KMS-11 (cell line): Measurements from ENCODE around the gene HOXA1.

Experiments
- H2AFZ ChIP-seq: fragments of 200-600 bp; sonication (generic); 2 replicates; pipeline ENCODE4 v1.6.1; 2016; ENCODE audit warnings: antibody characterized with exemption, mixed run types, low read depth
- H3K27ac ChIP-seq: fragments of 200-600 bp; sonication (generic); 2 replicates; pipeline ENCODE4 v1.6.1; 2016; ENCODE audit warnings: mild to moderate bottlenecking, mixed run types
- H3K27me3 ChIP-seq: fragments of 200-600 bp; sonication (generic); 2 replicates; pipeline ENCODE4 v1.6.1; 2017; ENCODE audit warnings: mild to moderate bottlenecking, low read depth, mixed run types, moderate library complexity; ENCODE audit not compliant: insufficient read depth
- H3K36me3 ChIP-seq: fragments of 200-600 bp; sonication (generic); 2 replicates; pipeline ENCODE4 v1.6.1; 2017; ENCODE audit warnings: mild to moderate bottlenecking, mixed run types; ENCODE audit not compliant: insufficient read depth
- H3K4me1 ChIP-seq: fragments of 200-600 bp; sonication (generic); 2 replicates; pipeline ENCODE4 v1.6.1; 2016; ENCODE audit warnings: mild to moderate bottlenecking, low read depth, mixed run types; ENCODE audit not compliant: poor library complexity, severe bottlenecking
- H3K4me2 ChIP-seq: fragments of 200-600 bp; sonication (generic); 2 replicates; pipeline ENCODE4 v1.7.0; 2016; ENCODE audit warnings: mild to moderate bottlenecking, mixed run types
- H3K4me3 ChIP-seq: fragments of 200-600 bp; sonication (generic); IDR thresholded peaks from 2 replicates; pipeline ENCODE4 v1.6.1; 2017; ENCODE audit warnings: low read depth, low read length, mixed read lengths; ENCODE audit not compliant: insufficient read depth
- H3K79me2 ChIP-seq: fragments of 200-600 bp; sonication (generic); 2 replicates; pipeline ENCODE4 v1.6.1; 2016; ENCODE audit warnings: low read depth, mixed run types; ENCODE audit not compliant: insufficient read depth
- H3K9ac ChIP-seq: fragments of 200-600 bp; sonication (generic); 2 replicates; pipeline ENCODE4 v1.6.1; 2016; ENCODE audit warnings: mild to moderate bottlenecking, mixed run types
- H4K20me1 ChIP-seq: fragments of 200-600 bp; sonication (generic); 2 replicates; pipeline ENCODE4 v1.6.1; 2016; ENCODE audit warnings: mild to moderate bottlenecking, mixed run types; ENCODE audit not compliant: insufficient read depth
- TF ChIP-seq, protein P1 (sequence below): fragments of 200-600 bp; sonication (generic); conservative IDR thresholded peaks from 2 replicates; pipeline ENCODE4 v1.6.1; 2017; ENCODE audit warnings: low read depth, mild to moderate bottlenecking, antibody characterized with exemption, low read length, moderate library complexity, mixed read lengths

HOXA1 gene

DNA sequence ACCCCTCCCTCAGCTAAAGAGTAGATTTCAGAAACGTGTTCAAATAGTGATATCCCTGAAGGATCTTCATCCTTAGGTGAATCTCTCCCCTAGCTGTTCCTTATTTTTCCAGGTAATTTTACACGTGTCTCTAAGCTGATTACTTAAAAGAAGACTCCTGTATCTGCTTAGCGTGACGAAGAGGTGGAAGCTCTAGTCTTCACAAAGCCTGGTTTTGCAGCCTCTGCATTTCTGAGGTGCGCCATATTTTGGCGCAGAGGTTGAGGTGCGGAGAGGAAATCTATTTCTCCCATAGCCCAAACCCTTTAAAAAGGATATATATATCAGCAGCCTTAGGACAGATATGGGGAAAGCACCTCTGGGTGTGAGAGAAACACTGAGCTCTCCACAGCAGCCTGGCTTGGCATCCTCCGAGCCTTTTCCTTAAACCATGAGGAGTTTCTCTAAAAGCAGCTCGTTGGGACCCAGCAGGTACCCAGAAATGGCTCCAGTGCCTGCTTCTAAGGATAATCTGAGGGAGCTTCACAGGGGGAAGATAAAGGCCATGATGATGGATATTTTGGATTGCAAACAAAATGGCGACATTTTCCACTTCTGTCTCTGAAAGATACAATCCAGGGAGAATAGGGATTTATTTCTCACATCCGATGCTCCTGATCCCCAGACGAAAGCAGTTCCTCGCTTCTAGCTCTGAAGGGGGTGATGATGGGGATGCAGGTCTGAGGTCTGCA is 9.7 kb upstream of the HOXA1 start:
- Histone ChIP-seq H4K20me1 (no peaks in the 10 kb centered on the region), H3K9ac (no peak overlapping the region), H3K36me3 (no peaks in the 10 kb centered on the region), H3K4me1 (no peaks in the 10 kb centered on the region), H3K27ac (no peak overlapping the region), H3K4me3 (no peak overlapping the region), H3K27me3 (no peaks in the 10 kb centered on the region), H3K79me2 (no peaks in the 10 kb centered on the region), H2AFZ (no peak overlapping the region), H3K4me2 (no peak overlapping the region)
- TF ChIP-seq, protein P1, sequence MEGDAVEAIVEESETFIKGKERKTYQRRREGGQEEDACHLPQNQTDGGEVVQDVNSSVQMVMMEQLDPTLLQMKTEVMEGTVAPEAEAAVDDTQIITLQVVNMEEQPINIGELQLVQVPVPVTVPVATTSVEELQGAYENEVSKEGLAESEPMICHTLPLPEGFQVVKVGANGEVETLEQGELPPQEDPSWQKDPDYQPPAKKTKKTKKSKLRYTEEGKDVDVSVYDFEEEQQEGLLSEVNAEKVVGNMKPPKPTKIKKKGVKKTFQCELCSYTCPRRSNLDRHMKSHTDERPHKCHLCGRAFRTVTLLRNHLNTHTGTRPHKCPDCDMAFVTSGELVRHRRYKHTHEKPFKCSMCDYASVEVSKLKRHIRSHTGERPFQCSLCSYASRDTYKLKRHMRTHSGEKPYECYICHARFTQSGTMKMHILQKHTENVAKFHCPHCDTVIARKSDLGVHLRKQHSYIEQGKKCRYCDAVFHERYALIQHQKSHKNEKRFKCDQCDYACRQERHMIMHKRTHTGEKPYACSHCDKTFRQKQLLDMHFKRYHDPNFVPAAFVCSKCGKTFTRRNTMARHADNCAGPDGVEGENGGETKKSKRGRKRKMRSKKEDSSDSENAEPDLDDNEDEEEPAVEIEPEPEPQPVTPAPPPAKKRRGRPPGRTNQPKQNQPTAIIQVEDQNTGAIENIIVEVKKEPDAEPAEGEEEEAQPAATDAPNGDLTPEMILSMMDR, result no peak

DNA sequence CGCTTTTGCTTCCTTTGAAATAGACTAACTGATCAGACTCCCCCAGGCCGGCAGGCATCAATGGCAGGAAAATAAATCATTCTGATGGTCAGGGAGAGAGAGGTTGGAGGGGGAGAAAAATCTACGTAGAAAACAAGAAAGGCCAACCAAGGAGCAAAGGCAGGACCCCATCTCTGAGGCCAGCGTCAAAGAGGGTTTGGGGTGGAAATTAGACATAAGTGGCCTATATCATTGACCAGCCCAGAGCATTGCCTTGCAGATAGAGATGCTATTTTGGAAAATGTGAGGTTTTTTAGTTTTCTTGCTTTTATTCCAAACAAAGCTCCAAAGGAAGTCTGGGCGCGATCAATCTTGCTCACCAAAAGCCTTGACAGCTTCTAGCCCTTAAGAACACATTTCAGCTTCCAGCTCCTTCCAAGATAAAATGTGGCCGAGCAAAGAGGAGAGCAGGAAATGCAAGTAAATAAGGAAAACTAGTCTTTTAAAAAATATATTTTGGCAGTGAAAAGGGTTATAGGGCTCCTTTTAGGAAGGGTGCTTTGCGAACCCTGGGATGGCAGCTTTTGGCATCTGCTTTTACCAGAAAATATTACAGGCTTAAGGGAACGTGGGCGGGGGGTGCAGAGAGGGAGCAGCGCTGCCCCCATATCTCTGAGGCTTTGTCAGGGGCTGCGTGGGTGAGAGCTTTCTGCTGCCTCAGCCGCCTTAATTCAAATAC is 8.7 kb upstream of the HOXA1 start:
- no peaks in the 10 kb centered on the region for H3K36me3 ChIP-seq
- H3K4me2 ChIP-seq, result no peak overlapping the region
- no peak overlapping the region for H2AFZ ChIP-seq
- H3K4me3 ChIP-seq, result no peak overlapping the region
- no peak overlapping the region for H3K27ac ChIP-seq
- no peaks in the 10 kb centered on the region for H3K27me3 ChIP-seq
- no peaks in the 10 kb centered on the region for H3K4me1 ChIP-seq
- no peak overlapping the region for H3K9ac ChIP-seq
- TF ChIP-seq, protein P1, result no peak
- H4K20me1 ChIP-seq, result no peaks in the 10 kb centered on the region; the same call in 1 of the 2 replicates
- no peaks in the 10 kb centered on the region for H3K79me2 ChIP-seq

DNA sequence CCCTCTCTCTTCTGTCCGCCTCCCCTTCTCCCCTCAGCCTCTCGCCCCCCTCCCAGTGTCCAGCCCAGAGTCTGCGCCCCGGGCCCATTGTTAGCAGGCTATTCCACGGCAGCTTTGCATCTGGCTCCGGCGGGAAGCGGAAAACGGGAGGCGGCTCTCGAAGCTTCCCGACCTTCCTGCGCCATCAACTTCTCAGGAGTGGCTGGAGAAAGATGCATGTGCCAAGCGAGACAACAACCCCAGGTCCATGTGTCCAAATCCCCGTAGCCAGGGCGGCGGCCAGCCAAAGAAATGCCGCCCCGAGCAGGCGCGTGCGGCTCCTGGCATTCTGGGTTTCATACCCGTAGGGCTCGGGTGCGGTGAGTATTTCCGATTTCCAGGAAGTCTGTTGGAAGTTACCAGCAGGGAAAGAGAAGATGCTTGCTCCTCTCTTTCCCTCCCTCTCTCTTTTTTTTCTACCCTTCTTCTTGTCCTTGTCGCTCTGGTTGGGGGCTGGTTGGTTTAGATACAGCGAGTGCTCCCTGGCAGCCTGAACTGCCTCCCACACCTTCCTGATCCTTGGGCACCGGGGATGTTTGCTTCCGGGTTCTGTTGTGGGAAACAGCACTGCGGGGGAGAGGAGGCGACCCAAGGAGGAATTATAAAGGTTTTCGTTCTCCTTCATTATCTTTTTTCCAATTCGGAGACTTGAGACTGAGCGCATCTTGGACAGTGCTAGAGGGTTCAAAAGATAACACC is 7.9 kb upstream of the HOXA1 start:
- H3K27me3 ChIP-seq, result no peaks in the 10 kb centered on the region
- TF ChIP-seq, protein P1, result no peak
- H3K79me2 ChIP-seq, result peaks cover 3% of the 10 kb centered on the region; the same call in 1 of the 2 replicates
- no peaks in the 10 kb centered on the region for H3K36me3 ChIP-seq
- H3K4me1 ChIP-seq, result no peaks in the 10 kb centered on the region
- no peak overlapping the region for H2AFZ ChIP-seq
- no peak overlapping the region for H3K9ac ChIP-seq
- H3K4me3 ChIP-seq, result no peak overlapping the region
- no peak overlapping the region for H3K27ac ChIP-seq
- no peaks in the 10 kb centered on the region; the same call in 1 of the 2 replicates for H4K20me1 ChIP-seq
- no peak overlapping the region for H3K4me2 ChIP-seq

DNA sequence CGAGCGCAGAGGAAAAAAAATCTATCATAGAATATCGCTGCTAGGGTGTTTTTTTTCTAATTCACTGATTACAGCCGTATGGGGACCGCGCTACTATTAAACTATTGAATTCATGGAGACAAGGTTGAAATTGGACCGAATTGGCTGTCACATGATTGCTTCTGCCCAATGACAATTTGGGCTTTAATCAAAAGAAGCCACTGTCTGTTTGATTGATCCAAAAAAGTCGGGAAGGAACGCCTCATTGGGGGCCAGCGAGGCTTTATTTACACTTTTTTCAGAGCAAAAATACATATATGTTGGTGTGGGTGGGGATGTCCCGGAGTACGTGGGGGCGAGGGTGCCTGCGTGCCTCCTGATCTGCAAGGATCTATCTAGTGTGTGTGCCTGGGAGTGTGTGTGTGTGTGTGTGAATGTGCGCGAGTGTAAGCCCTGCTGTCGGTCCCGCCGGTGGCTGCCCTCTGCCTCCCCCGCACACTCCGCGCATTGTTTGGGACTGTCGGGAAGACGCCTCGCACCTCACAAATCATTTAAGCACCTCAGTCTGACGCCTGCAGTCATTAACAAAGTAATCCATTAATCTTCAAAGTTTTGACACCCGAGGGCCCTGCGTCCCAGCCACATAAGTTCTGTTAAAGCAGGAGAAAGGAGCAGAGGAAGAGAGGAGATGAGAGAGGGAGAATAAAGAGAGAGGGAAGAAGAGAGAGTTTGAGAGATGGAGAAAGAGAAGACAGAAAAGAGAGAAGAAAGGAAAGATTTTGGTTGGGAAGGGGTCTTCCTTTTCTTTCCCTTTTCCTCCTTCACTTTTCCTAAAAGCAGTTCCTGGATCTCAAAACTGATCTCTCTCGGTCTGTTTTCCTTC is 7.0 kb upstream of the HOXA1 start, which contains the start of gene HOXA2:
Gene HOXA2, minus strand, starts transcription at position 103 of the 862 bp plus-strand sequence. CDS start 183 bp downstream, outside the sequence.
- Histone ChIP-seq H3K4me2 (no peak within 1 kb of the TSS), H3K9ac (no peak within 1 kb of the TSS), H3K4me3 (no peak within 1 kb of the TSS)

More for the DNA sequence above, 7.0 kb upstream of the HOXA1 start, which contains the start of gene HOXA2:
- H3K27me3 ChIP-seq, result no peaks in the 10 kb centered on the region
- no peak within 1 kb of the TSS for H3K27ac ChIP-seq
- peaks cover under 1% of the 10 kb centered on the region for H3K4me1 ChIP-seq
- no peaks in the 10 kb centered on the region for H3K36me3 ChIP-seq
- H4K20me1 ChIP-seq, result no peaks in the 10 kb centered on the region; the same call in 1 of the 2 replicates
- TF ChIP-seq, protein P1, result no peak
- peaks cover 6% of the 10 kb centered on the region; the same call in 1 of the 2 replicates for H3K79me2 ChIP-seq
- H2AFZ ChIP-seq, result no peak within 1 kb of the TSS
